ENCODE results near the gene CUL7.
"Not testable (repeated sequence)": the region's sequence is repeated elsewhere in the genome, so short reads cannot be mapped to it uniquely, and the experiment has no call there.

The CUL7 gene

DNA sequence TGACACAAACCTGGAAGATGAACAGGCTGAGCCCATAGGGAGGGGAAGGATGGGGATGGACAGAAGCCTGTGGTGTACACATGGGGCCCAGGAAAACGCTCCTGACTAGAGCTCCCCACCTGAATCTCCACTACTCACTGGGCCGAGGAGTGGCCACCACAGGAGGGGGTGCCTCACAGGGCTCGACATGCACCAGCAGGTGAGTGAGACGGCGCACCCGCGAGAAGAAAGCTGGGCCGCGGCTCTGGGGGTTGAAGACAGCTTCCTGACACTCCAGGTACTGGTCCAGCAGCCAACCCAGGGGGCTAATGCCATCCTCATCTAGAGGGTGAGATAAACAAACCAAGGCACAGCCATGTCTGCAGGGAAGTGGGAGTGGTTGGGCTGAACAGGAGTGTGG lies 10.3 kb downstream of the CUL7 start:
- no peak for DNase-seq

- not testable (repeated sequence) for DNase-seq
Measured at GRCh38 chr6:43041475-43041874, 12.2 kb downstream of the CUL7 start.

DNA sequence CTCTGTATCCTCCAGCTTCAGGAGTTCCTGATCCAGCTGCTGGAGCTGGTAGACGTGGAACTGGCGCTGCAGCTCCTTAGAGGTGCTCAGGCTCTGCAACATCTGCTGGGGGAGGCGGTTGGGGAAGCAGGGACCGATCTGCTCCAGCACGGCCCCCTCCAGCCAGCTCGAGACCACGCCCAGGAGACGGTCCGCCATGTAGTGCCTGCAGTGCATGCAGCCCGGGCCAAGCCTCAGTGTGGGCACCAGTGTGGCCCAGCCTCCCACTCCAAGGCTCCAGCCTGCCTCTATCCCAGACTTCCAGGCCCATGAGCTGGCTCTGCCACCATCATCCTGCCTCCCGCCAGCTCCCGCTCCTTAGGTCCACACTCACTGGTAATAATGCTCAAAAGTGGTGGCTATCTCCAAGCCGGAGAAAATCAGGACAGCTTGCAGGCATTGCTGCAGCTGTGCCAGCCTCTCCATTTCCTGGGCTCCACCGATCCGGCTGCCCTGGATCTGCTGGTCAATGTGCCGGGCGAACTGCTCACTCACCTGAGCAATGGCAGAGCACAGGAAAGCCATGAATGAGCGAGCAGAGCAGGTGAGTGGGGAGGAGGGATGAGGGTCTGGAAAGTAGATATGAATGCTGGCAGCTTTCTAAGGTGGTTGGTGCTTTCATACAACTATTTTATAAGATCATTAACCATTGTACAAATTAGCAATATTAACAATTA lies 13.0 kb downstream of the CUL7 start:
- peak in 1 of 14 donors; percentile 62 for DNase-seq

GRCh38 chr6:43038727-43039126 lies 14.9 kb downstream of the CUL7 start:
- DNase-seq = no peak

GRCh38 chr6:43037706-43038105 lies 15.9 kb downstream of the CUL7 start:
- no peak for DNase-seq

DNA sequence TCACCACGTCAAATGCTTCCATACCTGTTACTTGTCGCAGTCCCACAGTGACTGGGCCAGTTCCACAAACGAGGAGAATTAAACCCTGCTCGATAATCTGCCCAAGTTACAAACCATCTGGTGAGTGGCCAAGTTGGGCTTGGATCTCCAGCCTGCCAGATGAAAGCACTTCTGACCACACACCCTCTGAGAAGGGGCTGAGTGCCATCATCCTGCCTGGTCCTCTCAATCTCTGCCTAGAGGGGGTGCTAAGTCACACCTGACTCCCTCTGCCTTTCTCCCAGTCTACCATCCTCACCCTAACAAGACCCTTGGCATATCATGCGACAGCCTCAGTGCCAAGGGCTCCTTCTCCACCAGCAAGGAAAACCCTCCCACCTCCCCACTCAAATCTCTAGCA lies 16.5 kb downstream of the CUL7 start:
- DNase-seq = no peak

- DNase-seq = no peak
Measured at GRCh38 chr6:43036712-43037111, 16.9 kb downstream of the CUL7 start.

DNA sequence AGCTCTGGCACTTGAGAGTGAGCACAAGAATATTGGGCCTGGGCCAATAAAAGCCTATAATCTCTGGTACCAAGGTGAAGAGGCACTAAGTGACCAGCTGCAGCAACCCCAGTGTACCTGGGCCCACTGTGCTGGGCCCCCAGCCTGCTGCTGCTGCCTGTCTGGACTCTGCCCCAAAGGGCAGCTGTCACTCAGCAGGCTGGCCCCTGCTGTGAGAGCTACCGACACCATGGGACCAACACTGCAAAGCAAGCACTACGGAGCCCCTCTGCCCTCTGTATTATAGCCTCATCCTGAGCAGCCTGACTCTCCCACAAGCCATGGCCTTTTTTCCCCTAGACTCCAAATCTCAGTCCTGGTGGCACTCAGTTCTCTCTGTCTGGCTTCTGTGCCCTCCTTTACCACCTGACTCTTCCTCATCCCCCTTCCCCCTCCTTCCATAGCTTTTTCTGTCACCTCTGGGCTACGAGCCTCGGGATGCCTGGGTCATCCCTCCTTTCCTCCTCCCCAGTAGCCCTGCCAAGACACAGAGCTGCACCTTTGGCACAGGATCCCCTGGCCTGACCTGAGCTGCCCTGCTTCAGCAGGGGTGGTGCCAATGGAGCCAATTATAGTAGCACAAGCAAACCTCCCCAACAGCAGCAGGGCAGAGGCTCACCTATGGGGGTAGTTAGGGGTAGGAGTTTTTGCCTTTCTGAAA lies 18.0 kb downstream of the CUL7 start:
- DNase-seq = no peak

GRCh38 chr6:43034190-43034525 lies 19.5 kb downstream of the CUL7 start:
- DNase-seq = no peak

DNA sequence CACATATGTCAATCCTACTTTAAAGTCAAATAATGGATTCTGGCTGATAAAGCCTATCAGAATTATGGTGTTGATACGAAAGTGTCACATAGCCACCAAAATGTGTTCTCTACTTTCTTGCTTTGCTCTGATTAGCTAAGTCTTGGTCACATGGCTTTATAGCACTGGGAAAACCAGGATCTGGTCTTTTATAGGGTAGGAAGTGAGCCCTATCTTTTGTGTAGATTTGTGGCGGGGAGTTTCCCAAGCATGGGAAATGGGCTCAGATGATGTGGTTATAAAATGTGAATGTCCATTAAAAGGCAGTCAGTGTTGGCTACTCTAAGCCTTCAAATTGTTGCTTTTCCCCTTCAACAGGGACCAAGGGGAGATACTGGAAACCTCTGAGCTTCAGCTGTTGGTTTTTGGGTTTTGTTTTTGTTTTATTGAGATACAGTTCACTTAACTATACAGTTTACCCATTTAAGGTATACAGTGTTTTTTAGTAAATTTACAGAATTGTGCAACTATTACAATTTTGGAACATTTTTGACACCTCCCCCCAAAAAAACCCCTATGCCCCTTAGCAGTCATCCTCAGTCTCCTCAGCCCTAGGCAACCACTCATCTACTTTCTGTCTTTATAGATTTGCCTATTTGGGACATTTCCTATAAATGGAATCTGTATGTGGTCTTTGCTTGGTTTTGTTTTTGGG lies 20.0 kb downstream of the CUL7 start:
- no peak for DNase-seq

- DNase-seq = no peak
Measured at GRCh38 chr6:43032326-43032725, 21.3 kb downstream of the CUL7 start.

GRCh38 chr6:43029120-43029519 lies 24.5 kb downstream of the CUL7 start:
- DNase-seq = no peak

- DNase-seq = no peak
Measured at GRCh38 chr6:43026365-43026764, 27.3 kb downstream of the CUL7 start.

DNA sequence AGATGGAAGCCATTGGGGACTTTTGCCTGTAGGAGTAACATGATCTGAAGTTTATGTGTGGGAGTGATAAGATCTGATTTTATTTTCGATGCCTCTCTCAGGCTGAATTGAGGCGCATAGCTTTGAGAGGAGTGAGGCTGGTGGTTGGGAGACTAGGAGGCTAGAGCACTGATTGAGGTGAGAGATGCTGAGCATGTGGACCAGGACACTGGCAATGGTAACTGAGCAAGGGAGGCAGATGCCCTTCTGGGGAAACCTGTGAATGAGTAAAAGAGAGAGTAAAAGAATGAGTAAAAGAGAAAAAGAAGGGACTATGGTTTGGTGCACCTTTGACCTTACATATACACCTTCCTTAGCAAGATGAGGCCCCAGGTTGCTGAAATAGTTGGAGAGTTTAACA lies 29.2 kb downstream of the CUL7 start:
- DNase-seq = no peak

- DNase-seq = peak in 13 of 14 donors; percentile 27 to 85 (median 61)
Measured at GRCh38 chr6:43021270-43022047, 32.2 kb downstream of the CUL7 start, which contains the start of gene RRP36. Gene RRP36 (plus strand): TSS chr6:43021623. CDS start chr6:43021655, 32 bp downstream.

GRCh38 chr6:43020847-43021246 lies 32.8 kb downstream of the CUL7 start:
- no peak for DNase-seq

GRCh38 chr6:43020052-43020705 lies 33.5 kb downstream of the CUL7 start:
- no peak for DNase-seq

GRCh38 chr6:43019152-43019551 lies 34.5 kb downstream of the CUL7 start:
- no peak for DNase-seq

- DNase-seq = no peak
Measured at GRCh38 chr6:43016943-43017334, 36.7 kb downstream of the CUL7 start.

- DNase-seq = no peak
Measured at GRCh38 chr6:43016176-43016942, 37.3 kb downstream of the CUL7 start.

- DNase-seq = no peak
Measured at GRCh38 chr6:43014434-43014909, 39.2 kb downstream of the CUL7 start.

Measured in C1 segment of cervical spinal cord (tissue), 14 donors.